ENCODE data around the gene ANGPTL8. TPM values are rescaled to one million over a fixed set of nuclear protein-coding genes. Genes with fewer than 3 reads are reported as not detected.

ANGPTL8 gene
- total and polyA plus RNA-seq, 2 experiments from 2014 or later, result not detected

- TF ChIP-seq CTCF (conservative IDR thresholded peaks at IDR 0.05; ENCODE audit: low read depth in 2 of 2), result no peak
- no peak for TF ChIP-seq ZNF114 (CRISPR knock-in tag; IDR thresholded peaks at IDR 0.05)
- no peak for TF ChIP-seq NANOG (IDR thresholded peaks at IDR 0.05; ENCODE audit: borderline replicate concordance)
- TF ChIP-seq STAT1 (IDR thresholded peaks at IDR 0.05; ENCODE audit: unreplicated experiment), result no peak
- no peak for TF ChIP-seq EZH2phosphoT487 (IDR thresholded peaks at IDR 0.05; ENCODE audit: unreplicated experiment)
- no peak for TF ChIP-seq REST (IDR thresholded peaks at IDR 0.05; ENCODE audit: unreplicated experiment)
These were observed 42.1 kb downstream of the ANGPTL8 start (continued) for GRCh38 chr19:11281356-11282049.

GRCh38 chr19:11284515-11284914 is 45.1 kb downstream of the ANGPTL8 start:
- Mint-ChIP-seq H3K27ac (no peak overlapping the region), H3K4me3 (no peak overlapping the region), H3K9me3 (peaks cover 2% of the 10 kb centered on the region; the same call in 1 of the 3 replicates), H3K4me1 (no peaks in the 10 kb centered on the region), H3K36me3 (ENCODE audit: low read depth) (0 out of 3 replicates have a peak, but pooled peaks cover 2% of the 10 kb centered on the region), H3K27me3 (ENCODE audit: insufficient read depth, low read depth, poor library complexity) (peaks cover 5% of the 10 kb centered on the region)
- Histone ChIP-seq H3K4me1 (ENCODE audit: insufficient read depth) (no peaks in the 10 kb centered on the region), H3F3A (replicated peaks; ENCODE audit: low read depth) (no peaks in the 10 kb centered on the region), H3K79me2 (replicated peaks; ENCODE audit: insufficient read depth) (no peaks in the 10 kb centered on the region), H3K9me2 (ENCODE audit: insufficient read depth) (no peaks in the 10 kb centered on the region), H3K4me3 (no peak overlapping the region), H3K36me3 (ENCODE audit: insufficient read depth) (no peaks in the 10 kb centered on the region), H3K27ac (ENCODE audit: low read depth) (no peak overlapping the region), H4K20me1 (replicated peaks; ENCODE audit: insufficient read depth) (no peaks in the 10 kb centered on the region), H2AFZ (peak overlapping the region; percentile 66; the same call in 1 of the 2 replicates), H3K27me3 (ENCODE audit: insufficient read depth) (no peaks in the 10 kb centered on the region), H3K4me2 (no peak overlapping the region)
- DNase-seq (ENCODE audit: low spot score) (no peak), ATAC-seq (no peak)
- no peak for TF ChIP-seq STAT1 (IDR thresholded peaks at IDR 0.05; ENCODE audit: unreplicated experiment)
- no peak for TF ChIP-seq JUNB (IDR thresholded peaks at IDR 0.05; ENCODE audit: unreplicated experiment)
